G401.6 (cell line): ENCODE data around the gene CEP89.
"Not testable (repeated sequence)": the region's sequence is repeated elsewhere in the genome, so short reads cannot be mapped to it uniquely, and the experiment has no call there.

Source experiments
- FAIRE-seq: peaks from 2 replicates; lab custom pipeline; 2012; peaks lifted over from hg19 to GRCh38; lab: Jason Lieb, UNC

Gene CEP89

DNA sequence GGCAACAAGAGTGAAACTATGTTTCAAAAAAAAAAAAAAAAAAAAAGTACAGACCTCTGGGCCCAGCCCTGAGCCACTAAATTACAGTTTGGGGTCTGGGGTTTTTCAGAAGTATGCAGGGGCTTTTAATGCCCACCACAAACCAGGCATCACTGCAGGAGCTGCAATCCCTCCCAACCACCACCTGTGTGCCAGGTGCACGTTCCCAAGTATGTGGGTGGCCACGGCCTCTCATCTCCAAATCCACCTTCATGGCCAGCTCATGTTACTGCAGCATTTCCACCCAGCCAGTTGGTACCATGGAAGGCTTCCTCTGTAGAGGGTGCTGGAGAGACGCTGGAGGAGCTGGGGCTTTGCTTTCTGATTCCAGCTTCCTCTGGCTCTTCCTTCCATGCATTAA, 26.5 kb downstream of the CEP89 start:
- no peak for FAIRE-seq

DNA sequence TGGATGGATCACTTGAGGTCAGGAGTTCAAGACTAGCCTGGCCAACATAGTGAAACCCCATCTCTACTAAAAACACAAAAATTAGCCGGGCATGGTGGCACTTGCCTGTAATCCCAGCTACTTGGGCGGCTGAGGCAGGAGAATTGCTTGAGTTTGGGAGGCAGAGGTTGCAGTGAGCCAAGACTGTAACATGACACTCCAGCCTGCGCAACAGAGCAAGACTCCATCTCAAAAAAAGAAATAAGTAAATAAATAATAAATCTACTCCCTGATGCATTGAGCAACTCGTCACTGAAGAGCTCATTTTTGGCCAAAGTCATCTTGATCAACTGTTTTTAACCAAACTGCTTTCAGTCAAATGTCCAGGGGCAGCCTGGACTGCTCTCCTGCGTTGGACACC, 30.5 kb downstream of the CEP89 start:
- FAIRE-seq: not testable (repeated sequence)

DNA sequence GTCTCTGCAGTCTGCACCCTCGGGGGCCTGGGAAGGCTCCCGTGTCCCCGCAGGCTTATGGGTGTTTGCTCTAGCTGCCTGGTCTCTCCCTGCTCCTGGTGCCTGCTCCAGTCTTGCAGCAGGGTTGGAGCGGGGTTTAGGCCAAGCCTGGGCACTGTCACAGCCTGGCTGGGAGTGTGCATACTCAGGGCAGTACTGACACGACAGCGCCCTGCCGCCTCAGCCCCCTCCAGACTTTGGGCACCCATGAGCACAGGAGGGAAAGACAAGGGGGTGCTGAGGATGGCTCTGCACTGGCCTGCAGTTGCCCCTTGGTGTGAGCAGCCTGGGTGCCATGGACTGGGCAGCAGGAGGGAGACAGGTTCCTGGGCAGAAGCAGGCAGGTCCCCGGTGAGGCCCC, 35.7 kb downstream of the CEP89 start:
- FAIRE-seq: no peak

DNA sequence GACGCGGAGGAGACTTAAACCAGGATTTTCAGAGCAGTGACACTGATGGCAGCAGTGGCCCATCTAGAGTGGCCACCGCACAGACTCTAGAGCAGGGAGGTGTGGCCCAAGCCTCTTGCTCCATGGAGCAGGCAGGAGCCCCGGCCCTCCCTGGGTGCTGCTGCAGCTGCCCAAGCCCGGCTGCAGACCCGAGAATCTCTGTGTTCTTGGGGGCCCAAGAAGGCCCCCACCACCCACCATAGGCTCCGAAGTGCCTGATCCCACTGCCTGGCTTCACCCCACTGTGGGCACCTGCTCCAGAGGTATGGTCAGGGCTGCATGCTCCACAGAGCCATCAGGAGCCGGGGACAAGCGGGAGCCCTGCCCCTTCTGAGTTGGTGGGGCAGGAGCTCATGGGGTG, 36.1 kb downstream of the CEP89 start:
- no peak for FAIRE-seq

DNA sequence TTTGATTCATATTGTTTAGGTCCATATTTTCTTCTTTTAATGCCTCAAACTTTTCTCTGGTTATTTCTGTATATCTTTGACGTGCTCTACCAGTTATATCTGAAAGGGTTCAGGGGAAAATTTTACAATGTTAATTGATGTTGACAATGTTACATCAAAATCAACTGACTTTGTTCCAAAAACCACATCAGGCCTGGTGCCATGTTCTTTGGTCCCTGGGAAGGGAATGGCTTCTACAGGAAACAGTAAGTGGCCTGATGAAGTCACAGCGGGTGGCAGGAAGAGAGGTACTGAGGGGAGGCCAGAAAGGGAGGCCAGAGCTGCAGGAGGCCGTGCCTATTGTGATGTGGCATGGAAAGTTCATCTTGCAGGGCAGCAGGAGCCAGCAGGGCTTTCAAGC, 38.2 kb downstream of the CEP89 start:
- FAIRE-seq: no peak

DNA sequence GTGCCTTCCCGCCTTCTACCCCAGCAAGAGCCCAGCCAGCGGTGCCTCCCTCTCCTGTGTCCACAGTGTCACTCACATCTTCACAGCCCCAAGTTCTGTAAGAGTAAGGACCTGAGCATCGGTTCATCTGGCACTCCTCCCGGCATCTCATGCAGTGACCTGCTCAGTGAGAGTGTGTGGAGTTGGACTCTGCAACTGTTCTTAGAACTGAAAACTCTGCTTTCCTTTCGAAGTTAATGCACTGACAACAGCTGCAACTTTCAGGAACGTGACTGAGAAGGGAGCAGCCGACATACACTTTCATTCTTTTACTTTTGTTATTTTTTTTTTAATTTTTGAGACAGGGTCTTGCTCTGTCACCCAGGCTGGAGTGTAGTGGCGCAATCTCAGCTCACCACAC, 41.2 kb downstream of the CEP89 start:
- no peak for FAIRE-seq

DNA sequence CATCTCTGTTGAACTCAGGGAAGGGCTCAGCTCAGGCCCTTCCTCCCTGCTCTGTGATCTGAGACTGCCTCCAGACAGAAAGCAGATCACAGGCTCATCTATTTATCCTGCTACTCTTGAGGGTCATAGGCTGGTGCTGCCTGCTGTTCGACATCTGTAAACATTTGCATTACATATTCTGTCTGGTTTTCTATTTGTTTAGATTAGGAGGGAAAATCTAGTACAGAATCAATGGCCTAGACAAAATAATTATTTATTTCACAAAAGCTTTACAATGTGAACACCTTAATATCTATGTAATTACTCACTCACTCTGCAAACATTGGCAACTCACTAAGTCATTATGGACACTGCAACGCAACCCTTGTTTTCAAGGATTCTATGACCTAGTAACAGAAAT, 43.0 kb downstream of the CEP89 start:
- no peak for FAIRE-seq

DNA sequence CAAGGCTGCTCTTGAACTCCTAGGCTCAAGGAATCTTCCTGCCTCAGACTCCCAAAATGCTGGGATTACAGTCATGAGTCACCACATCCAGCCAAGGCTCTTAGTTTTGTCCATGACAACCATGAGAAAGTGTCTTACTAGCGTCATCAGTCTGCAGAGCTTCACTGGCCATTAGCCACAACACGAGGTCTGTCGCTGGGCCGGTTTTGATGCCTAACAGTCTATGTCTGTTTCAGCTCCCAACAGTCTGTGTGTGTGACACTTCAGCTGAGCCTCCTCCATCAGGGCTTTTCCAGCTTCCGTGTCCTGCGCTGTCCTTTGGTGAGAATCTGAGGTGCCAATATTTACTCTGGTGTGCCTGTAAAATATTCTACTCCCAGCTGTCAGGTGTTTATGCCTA, 47.6 kb downstream of the CEP89 start:
- no peak for FAIRE-seq

DNA sequence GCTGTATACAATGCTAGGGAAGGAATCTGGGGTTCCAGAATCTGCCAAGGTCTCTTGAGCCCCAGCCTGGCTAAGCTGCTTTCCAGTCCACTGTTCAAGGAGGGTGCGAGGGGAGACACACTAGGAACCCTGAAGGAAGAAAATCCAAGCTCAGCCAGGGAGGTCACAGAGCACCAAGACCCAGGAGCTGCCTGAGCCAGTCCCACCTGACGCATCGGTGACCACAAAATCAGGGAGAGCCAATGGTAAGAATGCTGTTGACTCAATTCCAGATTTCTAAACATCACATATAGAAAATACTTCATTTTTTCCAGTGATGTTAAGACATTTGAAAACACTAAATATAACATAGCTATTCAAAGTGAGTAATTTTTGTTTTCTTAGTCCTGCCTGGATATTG, 50.1 kb downstream of the CEP89 start:
- no peak for FAIRE-seq

DNA sequence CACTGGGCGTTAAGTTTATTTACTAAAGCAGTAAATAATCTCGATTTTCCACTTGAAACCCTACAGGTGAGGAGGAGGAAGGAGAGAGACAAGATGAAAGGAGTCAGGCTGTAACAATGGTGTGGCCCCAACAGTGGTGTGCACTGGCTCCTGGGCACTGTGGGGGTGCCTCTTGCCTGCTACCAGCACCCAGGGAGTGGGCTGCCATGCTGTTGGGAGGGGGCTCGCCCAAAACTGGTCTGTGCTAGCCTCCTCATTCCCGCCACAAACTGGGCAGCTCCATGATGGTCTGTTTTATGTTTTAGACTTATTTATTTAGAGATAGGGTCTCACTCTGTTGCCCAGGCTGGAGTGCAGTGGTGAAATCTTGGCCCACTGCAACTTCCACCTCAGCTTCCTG, 52.4 kb downstream of the CEP89 start:
- no peak for FAIRE-seq

DNA sequence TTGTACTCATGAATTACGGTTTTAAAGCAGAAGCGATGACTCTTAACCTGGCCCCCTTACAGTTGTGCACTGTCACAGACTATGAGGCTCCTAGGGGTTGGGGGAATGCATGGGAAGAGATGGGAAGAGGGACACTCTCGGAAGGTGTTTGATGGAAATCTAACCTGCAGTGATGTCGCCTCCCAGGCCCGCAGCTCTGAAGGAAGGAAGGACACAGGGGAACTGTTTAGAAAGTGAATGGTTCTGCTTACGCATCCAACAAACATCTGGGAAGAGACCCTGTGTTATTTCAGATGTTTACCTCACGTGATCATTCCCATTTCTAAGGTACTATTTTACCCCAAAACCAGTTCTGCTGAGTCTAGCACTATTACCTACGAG, 54.2 kb downstream of the CEP89 start:
- no peak for FAIRE-seq

DNA sequence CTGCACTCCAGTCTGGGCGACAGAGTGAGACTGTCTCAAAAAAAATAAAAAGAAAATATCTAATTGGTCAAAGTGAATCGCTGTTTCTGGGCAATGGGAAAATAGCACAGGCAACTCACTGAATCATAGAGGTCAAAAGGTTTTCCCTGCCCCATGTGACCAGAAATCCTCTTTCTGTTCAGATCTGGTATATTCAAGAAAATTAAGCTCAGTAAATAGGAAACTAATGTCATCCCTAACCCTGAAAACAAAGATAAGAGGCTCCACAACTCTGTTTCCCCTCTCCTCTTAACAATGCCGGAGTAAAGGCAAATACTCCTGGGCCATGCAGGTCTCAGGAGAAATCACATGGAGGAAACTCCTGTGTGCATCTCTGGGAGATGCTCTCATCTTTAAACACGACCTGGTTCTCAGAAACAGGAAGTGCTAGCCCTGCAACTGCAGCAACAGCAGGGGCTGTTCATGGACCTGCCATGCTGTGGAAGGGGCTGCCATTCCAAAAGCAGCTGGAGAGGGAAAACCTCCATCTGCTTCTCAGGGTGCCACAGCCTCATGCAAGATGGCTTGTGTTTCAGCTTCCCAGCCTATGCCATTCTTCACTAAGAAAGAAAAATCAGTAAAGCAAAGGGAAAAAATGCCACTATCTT, 54.7 kb downstream of the CEP89 start:
- no peak for FAIRE-seq

DNA sequence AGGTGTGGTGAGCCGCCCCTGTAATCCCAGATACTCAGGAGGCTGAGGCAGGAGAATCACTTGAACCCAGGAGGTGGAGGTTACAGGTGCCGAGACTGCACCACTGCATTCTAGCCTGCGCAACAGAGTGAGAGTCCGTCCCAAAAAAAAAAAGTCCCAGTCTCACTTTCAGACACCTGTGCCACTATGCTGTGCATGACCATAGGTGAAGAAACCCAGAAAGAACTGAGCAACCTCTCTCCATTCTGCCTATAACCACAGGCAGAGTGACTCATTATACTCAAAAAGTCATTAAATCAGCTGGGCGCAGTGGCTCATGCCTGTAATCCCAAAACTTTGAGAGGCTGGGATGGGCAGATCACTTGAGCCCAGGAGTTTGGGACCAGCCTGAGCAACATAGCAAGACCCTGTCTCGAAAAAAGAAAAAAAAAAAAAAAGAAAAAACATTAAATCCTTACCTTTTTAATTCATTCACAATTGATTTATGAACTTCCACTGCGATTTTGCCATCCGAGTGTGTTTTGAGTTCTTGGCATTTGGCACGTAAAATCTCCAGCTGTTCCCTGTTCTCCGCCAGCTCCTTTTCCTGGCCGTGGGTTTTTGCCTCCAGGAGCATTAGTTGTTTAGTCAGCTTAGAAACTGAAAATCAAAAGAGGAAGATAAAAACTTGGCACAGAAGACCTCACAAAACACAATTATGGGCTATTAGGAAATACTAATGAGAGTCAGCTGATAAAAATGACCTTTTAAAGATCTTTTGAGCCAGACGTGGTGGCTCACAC, 56.7 kb downstream of the CEP89 start:
- no peak for FAIRE-seq

DNA sequence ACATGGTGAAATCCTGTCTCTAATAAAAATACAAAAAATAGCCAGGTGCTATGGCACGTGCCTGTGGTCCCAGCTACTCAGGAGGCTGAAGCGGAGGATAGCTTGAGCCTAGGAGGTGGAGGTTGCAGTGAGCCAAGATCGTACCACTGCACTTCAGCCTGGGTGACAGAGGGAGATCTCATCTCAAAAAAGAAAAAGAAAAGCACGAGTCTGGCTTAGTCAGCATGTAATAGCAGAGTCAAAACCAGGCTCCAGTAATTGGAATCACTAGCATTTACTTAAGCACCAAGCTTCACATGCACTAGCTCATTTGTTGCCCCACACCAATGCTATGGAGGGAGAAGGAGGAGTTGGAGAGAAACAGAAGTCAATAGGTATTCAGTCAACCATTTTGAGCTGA, 60.3 kb downstream of the CEP89 start:
- FAIRE-seq: no peak

DNA sequence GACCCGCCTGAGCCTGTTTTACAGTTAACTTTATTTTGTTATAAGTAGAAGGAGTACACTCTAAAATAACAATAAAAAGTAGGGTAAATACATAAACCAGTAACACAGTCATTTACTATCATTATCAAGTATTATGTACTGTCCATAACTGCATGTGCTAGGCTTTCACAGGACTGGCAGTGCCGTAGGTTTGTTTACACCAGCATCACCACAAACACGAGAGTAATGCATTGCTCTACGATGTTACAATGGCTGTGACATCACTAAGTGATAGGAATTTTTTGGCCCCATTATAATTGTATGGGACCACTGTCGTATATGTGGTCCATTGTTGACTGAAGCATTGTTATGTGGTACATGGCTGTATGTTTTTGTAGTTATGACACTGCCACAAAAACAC, 60.9 kb downstream of the CEP89 start:
- no peak for FAIRE-seq

DNA sequence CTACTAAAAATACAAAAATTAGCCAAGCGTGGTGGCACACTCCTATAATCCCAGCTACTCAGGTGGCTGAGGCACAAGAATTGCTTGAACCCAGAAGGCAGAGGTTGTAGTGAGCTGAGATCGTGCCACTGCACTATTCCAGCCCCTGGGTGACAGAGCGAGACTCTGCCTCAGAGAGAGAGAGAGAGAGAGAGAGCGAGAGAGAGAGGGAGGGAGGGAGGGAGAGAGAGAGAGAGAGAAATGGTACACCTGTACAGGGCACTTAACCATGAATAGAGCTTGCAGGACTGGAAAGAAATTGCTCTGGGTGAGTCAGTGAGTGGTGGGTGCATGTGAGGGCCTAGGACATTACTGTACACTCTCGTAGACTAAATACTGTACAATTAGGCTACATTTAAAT, 61.7 kb downstream of the CEP89 start:
- no peak for FAIRE-seq

DNA sequence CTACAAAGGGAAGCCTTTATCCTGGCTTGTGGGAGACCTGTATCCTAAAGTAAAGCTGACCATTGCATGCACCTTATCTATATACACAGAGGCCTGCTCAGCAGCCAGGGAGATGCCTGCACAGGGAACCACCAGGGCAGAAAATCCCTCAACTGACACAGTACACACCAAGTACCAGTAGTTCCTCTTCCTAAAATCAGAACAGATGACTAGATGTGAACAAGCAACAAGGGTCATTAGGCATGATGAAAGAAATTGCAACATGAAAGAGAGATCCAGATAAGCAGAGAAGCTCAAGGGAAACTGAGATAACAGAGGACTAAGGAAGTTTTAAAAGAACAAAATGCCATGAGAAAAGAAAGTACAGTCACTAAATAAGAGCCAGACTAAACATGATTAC, 62.5 kb downstream of the CEP89 start:
- FAIRE-seq: no peak

DNA sequence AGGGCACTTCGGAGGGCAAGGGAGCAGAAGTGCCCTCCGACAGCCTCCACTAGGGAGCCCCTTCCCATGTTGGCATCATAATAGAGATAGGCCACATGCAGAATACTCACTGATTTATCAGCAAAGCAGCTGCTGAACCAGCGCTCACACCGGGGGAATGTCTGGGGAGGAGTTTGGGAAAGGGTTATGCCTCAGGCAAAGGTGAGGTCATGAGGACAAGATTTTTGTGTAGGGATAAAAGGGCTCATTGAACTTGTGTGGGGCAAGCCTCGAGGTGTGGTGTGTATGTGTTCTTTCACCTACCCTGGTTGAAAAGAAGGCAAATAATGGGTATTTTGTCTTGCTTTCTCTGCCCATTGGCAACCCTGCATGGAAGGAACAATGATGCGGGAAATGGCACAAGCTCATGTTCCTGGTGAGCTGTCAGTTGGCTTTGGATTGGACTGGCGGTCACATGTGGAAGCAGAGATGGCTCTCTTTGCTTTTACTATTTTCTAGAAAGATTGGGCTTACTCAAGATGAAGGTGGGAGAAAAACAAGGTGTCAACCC, 63.0 kb downstream of the CEP89 start:
- FAIRE-seq: no peak

DNA sequence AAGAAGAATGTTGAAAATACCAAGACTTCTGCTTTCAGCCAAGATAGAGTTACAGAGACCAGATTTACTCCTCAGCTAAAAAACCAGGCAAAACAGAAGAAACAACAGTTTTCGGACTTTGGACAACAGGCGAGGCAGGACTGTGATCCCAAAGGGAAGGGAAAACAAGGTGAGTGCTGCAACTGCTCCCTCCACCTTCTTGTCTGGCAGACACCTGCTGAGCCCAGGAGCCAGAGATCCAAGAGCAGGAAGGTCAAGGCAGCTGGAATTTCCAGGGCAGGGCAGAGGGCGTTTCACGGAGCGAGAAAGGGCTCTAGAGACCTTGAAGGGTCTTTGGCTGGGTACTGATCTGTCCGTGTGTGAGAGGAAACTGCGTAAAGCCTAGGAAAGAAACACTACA, 69.3 kb downstream of the CEP89 start:
- no peak for FAIRE-seq

DNA sequence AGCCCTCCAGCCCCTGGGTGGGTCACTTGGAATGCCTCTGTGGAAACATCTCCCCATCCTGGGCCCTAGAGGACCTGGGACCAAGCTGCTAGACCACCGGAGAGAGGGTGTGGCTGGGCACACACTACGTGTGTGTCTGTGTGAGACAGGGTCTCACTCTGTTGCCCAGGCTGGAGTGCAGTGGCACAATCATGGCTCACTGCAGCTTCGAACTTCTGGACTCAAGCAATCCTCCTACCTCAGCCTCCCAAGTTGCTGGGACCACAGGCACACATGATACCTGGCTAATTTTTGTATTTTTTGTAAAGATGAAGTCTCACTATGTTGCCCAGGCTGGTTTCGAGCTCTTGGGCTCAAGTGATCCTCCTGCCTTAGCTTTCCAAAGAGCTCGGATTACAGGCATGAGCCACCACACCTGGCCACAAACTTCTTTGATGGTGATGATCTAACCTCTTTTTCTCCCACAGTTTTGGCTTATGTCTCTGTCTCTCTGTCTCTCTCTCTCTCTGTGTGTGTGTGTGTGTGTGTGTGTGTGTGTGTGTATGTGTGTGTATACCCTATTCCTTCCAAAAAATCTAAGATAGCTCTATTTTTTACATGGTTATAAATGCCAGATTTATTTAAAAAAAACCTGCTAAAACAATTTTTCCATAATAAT, 70.1 kb downstream of the CEP89 start:
- no peak for FAIRE-seq

DNA sequence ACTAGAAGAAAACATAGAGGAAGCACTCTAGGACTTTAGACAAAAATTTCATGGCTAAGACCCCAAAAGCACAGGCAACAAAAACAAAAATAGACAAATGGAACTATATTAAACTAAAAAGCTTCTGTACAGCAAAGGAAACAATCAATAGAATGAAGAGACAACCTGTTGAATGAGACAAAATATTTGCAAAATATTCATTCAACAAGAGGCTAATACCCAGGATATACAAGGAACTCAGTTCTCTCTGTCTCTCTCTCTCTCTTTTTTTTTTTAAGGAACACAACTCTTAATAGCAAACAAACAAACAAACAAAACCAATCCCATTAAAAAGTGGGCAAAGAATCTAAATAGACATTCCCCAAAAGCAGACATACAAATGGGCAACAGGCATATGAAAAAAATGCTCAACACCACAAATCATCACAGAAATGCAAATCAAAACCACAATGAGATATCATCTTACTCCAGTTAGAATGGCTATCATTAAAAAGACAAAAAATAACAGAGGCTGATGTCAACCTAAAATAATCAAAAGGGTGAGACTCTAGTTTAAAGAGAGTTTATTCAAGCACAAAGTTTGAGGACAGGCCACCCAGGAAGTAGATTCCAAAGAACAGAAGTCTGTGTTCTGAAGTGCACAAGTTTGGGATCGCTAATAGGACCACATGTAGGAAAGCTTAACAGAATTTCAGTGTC, 75.1 kb downstream of the CEP89 start:
- FAIRE-seq: no peak

DNA sequence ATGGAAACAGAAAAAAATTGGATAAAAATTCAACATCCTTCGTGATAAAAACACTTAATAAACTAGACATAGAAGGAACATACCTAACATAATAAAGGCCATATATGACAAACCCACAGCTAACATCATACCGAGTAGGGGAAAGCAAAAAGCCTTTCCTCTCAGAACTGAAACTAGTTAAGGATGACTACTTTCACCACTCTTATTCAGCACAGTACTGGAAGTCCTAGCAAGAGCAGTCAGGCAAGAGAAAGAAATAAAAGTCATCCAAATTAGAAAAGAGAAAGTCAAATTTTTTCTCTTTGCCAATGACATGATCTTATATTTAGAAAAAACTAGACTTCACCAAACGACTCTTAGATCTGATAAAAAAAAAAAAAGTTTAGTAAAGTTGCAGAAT, 76.4 kb downstream of the CEP89 start:
- FAIRE-seq: no peak

DNA sequence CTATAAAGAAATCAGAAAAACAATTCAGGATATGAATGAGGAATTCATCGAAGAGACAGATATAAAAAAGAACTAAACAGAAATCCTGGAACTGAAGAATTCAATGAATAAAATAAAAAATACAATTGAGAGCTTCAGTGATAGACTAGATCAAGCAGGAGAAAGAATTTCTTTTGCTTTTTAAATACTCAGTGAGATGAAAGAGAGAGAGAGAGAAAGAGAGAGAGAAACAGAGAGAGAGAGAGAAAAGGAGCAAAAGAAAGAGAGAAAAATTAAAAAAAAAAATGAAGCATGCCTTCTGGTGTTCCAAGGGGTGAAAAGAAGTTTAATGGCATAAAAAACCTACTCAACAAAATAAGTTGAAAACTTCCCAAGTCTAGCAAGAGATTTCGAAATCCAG, 80.1 kb downstream of the CEP89 start:
- no peak for FAIRE-seq
